Fibroblast of pulmonary artery (primary cell): Measurements from ENCODE around the gene DUOXA1.
"Not testable (repeated sequence)": the region's sequence is repeated elsewhere in the genome, so short reads cannot be mapped to it uniquely, and the experiment has no call there.

Source experiments
- DNase-seq: peaks from one replicate; pipeline ENCODE4 v3.0.0-alpha.2; 2010; ENCODE audit warnings: low read depth
- H3K4me3 ChIP-seq: replicated peaks from 2 replicates; pipeline ENCODE4 v1.5.1; 2011; ENCODE audit warnings: low read depth, mild to moderate bottlenecking, control low read depth, low read length, moderate library complexity

The DUOXA1 gene

GRCh38 chr15:45073602-45074001, 56.1 kb downstream of the DUOXA1 start:
- H3K4me3 ChIP-seq, DNase-seq: not testable (repeated sequence)

GRCh38 chr15:45069942-45070360, 59.7 kb downstream of the DUOXA1 start:
- not testable (repeated sequence) for DNase-seq

More at GRCh38 chr15:45069942-45070360, 59.7 kb downstream of the DUOXA1 start:
- not testable (repeated sequence) for H3K4me3 ChIP-seq
